Choroid plexus epithelial cell (primary cell): Measurements from ENCODE around the gene LYVE1.

Experiments used
- DNase-seq: peaks from one replicate; pipeline ENCODE4 v3.0.0-alpha.2; 2010; ENCODE audit warnings: low read depth
- H3K4me3 ChIP-seq: 2 replicates; pipeline ENCODE4 v1.5.1; 2011; ENCODE audit warnings: low read depth, mild to moderate bottlenecking, control low read depth, low read length, moderate library complexity
- CTCF ChIP-seq: conservative IDR thresholded peaks from 2 replicates; pipeline ENCODE4 v1.5.1; 2011; ENCODE audit warnings: low read depth, mild to moderate bottlenecking, control low read depth, inconsistent platforms, low read length, moderate library complexity

LYVE1 gene

GRCh38 chr11:10592331-10592730 lies 23.9 kb upstream of the LYVE1 start:
- no peak for TF ChIP-seq CTCF
- H3K4me3 ChIP-seq: no peak overlapping the region
- DNase-seq: peak; percentile 95

DNA sequence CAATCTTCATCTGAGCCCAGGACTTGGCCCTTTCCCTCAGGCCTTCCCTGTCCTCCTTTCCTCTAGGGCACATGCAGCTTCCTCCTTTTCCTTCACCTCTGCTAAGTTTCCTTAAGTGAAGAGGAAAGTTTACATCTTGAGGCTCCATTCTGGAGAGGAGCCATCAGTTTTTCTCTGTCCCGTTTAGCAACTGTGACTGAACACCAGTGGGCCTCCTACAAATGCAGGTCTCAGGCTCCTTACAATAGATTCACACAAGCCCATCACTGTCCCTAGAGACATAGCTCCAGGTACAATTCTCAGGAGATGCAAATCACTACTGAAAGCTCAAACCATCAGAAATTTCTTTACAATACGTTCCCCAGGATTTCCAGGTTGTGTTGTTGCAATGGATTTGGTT lies 23.3 kb upstream of the LYVE1 start:
- no peak overlapping the region for H3K4me3 ChIP-seq
- no peak for DNase-seq
- no peak for TF ChIP-seq CTCF

- peak; percentile 29 for DNase-seq
- H3K4me3 ChIP-seq: no peak overlapping the region
- TF ChIP-seq CTCF: no peak
Observed at GRCh38 chr11:10590218-10590915, 21.9 kb upstream of the LYVE1 start.

DNA sequence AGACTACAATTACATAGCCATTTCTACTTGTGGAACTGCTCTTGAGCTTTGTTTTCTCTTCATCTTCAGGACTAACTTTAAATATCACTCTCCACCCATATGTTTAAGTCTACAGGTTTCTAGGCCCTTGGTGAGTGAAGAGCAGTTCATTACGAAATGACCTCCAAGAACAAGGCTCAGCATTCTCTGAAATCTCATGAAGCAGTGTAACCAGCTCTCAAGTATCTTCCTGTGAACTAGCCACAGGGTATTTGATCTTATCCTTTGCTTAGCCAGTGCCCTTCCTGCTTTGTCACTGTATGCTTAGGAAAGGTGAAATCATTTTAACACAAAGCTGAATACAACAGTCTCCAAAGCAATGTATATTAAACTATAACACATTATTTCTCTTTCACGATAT lies 20.4 kb upstream of the LYVE1 start:
- H3K4me3 ChIP-seq: no peak overlapping the region
- TF ChIP-seq CTCF: no peak

DNA sequence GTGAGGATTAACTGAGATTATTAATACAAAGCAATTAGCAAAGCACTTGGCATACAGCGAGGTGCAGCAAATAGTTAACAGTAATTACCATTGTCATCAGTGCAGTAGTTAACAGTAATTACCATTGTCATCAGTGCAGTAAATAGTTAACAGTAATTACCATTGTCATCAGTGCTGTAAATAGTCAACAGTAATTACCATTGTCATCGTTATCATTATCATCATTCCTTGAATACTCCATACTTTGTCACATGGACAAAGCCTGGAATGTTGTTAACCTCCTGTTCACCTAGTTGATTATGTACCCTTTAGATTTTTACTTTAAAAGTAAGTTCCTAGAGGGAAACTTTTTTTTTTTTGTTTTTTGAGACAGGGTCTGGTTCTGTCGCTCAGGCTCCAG lies 19.5 kb upstream of the LYVE1 start:
- no peak for DNase-seq
- no peak overlapping the region for H3K4me3 ChIP-seq
- no peak for TF ChIP-seq CTCF

More for the DNA sequence above, 20.4 kb upstream of the LYVE1 start:
- DNase-seq: peak; percentile 34

DNA sequence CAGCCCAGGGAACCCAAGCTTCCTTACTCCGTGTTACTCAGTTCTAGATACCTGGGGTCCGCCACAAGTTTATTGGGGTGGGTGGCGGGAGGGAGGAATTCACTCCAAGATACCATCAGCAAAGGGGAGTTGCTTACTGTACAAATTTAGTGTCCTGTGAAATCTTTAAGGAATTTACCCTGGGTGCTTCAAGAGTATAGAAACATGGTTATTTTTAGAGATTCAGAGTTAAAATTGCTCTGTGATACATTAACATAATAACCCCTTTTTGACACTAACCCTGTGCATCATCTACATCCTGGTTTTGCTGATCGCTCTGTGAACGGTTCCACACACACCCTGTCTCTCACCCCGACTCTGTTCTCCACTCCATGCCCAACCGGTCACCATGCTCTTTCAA lies 18.9 kb upstream of the LYVE1 start:
- TF ChIP-seq CTCF: no peak
- H3K4me3 ChIP-seq: no peak overlapping the region
- DNase-seq: no peak

DNA sequence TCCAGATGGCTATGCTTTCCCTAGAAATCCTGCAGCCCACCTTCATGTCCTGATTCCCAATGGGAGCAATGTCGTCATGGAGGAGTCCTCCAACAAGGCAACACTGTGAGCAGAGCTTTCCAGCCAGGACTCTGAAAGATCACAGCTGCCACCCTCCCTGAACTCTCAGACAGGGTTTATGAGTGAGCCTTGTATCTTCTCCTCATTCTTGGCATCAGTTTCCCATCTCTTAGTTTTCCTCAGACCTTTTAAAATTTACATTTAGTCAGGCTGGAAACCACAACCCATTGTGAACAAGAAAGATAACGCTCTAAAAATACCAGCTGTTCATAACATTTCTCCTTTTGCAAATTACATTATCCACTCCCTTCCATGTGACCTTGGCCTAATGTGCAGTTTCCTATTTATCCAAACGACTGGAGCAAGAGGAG lies 15.6 kb upstream of the LYVE1 start:
- no peak overlapping the region for H3K4me3 ChIP-seq
- DNase-seq: peak; percentile 65
- TF ChIP-seq CTCF: no peak
